GM12865 (cell line): ENCODE results near the gene NEB.

Experiments used
- DNase-seq: peaks from one replicate; pipeline ENCODE4 v3.0.0; 2010; ENCODE audit warnings: low read depth
- H3K4me3 ChIP-seq: 2 replicates; pipeline ENCODE4 v1.5.1; 2011; ENCODE audit warnings: mild to moderate bottlenecking, low read depth, low read length, control low read depth
- TF ChIP-seq, protein P1 (sequence below): IDR thresholded peaks from 2 replicates; pipeline ENCODE4 v1.5.1; 2011; ENCODE audit warnings: low read length, control low read depth, low read depth, inconsistent platforms; ENCODE audit not compliant: insufficient read depth; ENCODE audit errors: missing control alignments

Gene NEB

DNA sequence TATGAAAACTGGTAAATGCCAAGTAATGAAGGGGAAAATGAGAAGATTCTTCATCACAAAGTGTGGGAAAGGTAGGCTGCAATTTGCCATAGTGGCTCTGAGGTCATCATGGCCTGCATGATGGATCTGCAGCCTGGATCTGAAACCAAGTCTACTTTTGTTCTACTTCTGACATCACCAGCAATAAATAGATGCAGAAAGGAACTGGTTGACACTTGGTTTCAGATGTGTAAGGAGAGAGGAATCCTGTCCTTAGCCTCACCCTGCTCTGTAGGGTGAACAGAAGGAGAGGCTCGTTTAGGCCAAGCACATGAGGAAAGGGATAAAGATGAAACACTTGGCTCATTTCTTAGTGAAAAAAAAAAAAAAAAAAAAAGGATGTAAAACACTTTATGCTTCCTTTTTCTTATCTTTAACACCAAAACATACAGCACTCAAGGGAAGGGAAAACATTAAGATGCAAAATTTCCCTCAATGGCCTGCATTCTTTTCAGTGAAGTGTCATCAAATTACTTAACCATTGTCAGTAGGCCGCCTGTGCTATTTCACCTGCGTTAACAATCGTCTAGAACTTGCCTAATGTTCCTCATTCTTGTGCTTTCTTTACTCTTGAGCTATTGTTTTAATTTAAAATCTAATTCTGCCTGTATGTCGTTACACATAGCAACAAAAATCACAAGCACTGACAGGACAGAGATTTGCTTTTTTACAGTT lies 3.9 kb downstream of the NEB start:
- H3K4me3 ChIP-seq: no peak overlapping the region
- DNase-seq: peak; percentile 28
- TF ChIP-seq, protein P1, sequence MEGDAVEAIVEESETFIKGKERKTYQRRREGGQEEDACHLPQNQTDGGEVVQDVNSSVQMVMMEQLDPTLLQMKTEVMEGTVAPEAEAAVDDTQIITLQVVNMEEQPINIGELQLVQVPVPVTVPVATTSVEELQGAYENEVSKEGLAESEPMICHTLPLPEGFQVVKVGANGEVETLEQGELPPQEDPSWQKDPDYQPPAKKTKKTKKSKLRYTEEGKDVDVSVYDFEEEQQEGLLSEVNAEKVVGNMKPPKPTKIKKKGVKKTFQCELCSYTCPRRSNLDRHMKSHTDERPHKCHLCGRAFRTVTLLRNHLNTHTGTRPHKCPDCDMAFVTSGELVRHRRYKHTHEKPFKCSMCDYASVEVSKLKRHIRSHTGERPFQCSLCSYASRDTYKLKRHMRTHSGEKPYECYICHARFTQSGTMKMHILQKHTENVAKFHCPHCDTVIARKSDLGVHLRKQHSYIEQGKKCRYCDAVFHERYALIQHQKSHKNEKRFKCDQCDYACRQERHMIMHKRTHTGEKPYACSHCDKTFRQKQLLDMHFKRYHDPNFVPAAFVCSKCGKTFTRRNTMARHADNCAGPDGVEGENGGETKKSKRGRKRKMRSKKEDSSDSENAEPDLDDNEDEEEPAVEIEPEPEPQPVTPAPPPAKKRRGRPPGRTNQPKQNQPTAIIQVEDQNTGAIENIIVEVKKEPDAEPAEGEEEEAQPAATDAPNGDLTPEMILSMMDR: no peak

DNA sequence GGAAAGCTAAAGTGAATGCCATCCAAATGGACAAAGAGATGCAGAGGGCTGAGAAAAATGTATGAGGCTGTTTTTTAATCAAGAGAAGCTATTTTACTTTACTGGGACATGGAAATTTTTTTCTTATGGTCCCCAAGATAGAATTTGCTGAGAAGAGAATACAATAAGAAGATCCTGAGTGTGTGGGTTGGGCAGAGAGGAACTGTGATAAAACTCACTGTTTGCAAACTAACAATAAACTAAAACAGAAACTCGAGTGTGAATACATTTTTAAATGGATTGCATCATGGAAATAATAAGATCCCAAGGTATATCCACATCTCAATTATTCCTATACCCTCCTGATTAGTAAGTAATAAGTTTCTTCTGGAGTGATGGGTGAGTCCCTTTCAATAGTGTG lies 4.4 kb downstream of the NEB start:
- DNase-seq: no peak
- TF ChIP-seq, protein P1: no peak
- no peak overlapping the region for H3K4me3 ChIP-seq

DNA sequence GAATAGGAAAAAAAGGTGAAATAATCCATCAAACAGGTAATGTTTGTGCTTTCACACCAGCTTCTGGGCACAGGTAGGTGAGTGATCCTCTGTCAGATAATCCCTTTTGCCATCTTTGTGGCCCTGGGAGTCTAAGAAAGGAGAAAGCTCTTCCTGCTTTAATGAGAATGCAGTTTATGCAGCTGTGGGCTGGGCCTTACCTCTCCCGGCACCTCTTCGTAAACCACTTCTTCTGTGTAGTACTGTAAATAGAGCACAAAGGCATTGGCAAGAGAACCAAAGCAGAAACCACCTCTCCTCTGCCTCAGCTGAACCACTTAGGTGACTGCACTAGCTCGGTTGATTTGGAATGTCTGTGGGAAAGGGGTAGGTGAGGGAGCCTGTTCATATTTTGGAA lies 4.9 kb downstream of the NEB start:
- TF ChIP-seq, protein P1: no peak
- no peak overlapping the region for H3K4me3 ChIP-seq
- DNase-seq: no peak

DNA sequence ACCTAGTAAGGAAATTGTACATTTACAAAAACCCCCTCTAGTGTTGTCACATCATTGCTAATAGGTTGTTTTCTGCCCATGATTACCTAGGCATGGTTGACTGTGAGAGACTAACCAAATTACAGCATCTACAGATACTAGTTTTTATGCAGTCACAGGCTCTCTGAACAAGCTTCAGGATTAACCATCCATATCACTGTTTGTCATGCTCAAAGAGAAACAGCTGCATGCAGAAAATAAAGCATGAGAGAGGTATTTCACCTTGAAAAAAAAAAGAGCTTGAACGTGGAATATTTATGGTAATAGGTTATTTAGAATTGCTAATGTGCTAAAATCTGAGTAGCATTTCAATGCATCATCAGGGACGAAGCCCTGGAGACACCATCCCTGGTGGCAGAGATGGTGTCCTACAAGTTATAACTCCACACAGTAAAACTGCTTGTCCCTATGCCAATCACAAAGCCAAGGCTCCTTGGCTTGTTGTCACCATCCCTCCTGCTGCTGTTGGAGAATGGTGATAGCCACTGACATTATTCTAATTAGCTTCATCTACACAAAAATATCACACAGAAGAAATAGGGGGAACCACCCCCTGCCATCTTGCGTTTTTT lies 5.4 kb downstream of the NEB start:
- no peak overlapping the region for H3K4me3 ChIP-seq
- no peak for DNase-seq
- TF ChIP-seq, protein P1: peak; percentile 5

DNA sequence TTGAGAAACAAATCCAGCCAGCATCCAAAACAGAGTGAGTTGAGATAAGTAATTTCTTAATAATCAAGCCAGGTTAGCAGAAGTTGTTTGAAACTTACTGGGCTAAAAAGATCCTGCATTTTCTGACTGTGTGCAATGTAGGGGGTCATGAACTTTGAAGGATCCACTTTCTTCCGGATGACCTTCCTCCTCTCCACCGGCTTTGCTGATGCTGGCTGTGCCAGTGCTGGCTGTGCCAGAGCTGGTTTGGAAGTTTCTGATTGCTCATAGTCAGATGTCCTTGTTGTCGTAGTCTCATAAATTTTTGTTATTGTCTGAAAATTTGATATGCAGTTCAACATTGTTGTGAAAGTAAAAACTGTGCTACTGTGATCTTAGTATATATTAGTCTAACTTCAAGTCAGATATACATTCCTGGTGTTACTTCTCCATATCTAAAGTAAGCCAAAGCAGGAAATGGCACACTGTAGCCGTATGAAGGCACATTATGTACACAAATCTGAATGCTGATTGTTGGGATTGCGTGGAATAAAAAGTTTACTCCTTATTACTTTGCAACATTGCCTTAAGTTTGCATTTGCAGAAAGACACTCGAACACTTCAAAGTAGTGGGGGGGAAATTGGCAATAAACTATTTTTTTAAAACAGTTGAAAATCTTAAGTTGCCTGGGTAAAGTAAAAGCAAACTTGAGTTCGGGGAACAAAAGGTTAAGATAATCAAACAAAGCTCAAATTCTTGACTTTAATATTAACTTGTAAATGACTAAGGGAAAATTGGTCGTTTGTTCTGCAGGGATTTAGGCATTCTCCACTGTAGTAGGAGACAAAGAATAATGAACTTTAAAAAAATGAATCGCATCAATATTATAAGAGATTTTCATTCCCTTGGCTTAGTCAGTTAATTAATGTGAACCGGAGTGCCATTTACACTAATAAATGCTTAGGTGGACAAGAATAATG lies 6.4 kb downstream of the NEB start:
- TF ChIP-seq, protein P1: no peak
- DNase-seq: no peak
- H3K4me3 ChIP-seq: no peak overlapping the region

DNA sequence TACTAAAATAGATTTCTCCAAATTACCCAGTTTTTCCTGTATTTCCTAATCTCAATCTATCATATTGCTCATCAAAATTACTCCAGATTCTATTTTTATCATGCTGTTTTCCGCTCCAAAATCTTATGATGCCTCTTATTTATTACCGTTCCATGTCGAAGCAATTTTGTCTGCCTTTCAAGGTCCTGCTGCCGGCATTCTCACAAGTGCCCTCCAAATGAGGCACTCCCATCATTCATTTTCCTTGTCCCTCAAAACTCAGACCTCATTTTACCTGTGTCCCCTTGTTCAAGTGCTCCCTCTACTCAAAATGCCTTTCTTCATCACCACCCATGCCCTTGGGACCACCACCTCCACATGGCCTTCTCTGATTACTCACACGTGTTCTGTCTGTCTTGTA lies 13.1 kb downstream of the NEB start:
- no peak for DNase-seq
- TF ChIP-seq, protein P1: no peak

More for the DNA sequence above, 13.1 kb downstream of the NEB start:
- H3K4me3 ChIP-seq: no peak overlapping the region
